ENCODE measurements around the gene DCTPP1.
"Not testable (repeated sequence)": the region's sequence is repeated elsewhere in the genome, so short reads cannot be mapped to it uniquely, and the experiment has no call there.

The DCTPP1 gene

DNA sequence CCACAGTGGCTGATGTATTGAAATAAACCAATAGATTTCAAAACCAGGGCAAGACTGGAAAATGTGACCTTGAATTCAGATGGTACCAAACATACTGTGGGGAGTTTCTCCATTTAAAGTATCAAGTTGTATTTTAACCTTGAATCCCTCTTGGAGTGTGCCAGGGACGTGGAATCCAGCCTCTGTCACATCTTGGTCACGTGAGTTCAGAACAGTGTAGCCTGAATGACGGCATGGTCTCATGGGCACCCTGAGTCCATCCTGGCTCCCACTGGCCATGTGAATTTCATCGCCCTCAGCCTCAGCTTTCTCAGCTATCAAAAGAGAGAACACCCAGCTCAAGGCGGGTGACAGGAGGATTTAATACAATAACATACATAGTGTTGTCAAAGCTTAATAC lies 15.7 kb downstream of the DCTPP1 start:
- DNase-seq (ENCODE audit: low read depth, low spot score), result no peak

DNA sequence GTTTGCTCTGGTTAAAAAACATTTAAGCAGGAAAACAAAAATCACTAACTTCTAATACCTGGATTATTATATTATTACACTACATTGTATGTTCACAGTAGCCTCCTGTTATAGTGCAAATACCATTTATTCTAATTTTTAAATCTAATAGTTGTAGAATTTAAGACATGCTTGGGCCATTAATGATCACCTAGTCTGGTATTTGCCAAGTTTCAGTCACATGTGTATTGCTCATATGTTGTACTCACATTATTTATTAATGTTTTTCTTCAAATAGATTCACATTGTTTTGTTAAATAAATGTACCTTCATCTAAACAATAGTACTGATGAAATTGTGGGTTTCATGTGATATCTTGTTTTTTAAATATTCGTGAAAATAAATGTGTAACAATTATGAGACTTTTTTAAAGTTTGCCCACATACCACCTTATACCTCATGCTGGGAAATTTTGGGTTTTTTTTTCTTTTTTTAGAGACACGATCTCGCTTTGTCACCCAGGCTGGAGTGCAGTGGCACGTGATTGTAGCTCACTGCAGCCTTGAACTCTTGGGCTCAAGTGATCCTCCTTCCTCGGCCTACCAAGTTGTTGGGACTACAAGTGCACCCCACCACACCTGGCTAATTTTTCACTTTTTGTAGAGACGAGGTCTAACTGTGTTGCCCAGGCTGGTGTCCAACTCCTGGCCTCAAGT lies 16.6 kb downstream of the DCTPP1 start:
- DNase-seq (ENCODE audit: low read depth, low spot score), result no peak

DNA sequence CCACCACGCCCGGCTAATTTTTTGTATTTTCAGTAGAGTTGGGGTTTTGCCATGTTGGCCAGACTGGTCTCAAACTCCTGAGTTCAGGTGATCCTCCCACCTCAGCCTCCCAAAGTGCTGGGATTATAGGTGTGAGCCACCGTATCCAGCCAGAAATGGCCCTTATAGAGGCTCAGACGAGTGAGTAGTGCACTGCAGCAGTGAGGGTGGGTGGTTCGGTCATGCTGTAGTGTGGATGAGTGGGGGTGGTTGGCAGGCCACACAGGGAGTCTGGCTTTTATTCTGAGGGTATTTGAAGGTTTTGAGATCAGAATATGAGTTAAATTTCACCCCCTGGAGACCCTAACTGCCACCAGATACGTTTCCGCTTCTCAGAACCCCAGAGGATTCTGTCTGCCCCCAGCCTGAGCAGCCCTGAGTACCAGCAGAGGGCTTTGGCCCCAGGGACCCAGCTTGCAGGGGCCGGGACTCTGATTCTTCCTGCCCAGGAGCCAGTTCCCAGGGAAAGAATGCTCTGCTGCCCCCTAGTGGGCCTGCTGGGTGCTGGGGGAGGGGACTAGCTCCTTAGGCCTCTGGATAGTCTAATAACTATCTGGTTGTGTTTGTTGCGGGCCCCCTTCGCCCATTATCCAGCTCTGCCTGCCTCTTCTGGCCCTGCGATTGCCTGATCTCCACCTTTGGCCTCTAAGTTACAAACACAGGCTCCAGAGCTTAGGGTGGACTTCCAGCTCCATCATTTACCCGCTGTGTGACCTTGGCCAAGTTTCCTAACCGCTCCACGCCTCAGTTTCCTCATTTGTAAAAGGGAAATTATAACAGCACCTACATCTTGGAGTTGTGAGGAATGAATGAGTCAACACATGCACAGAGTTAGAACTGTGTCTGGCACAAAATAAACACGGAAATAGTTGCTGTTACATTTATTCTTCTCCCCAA lies 20.4 kb downstream of the DCTPP1 start:
- peak; percentile 47 for DNase-seq (ENCODE audit: low read depth, low spot score)

DNA sequence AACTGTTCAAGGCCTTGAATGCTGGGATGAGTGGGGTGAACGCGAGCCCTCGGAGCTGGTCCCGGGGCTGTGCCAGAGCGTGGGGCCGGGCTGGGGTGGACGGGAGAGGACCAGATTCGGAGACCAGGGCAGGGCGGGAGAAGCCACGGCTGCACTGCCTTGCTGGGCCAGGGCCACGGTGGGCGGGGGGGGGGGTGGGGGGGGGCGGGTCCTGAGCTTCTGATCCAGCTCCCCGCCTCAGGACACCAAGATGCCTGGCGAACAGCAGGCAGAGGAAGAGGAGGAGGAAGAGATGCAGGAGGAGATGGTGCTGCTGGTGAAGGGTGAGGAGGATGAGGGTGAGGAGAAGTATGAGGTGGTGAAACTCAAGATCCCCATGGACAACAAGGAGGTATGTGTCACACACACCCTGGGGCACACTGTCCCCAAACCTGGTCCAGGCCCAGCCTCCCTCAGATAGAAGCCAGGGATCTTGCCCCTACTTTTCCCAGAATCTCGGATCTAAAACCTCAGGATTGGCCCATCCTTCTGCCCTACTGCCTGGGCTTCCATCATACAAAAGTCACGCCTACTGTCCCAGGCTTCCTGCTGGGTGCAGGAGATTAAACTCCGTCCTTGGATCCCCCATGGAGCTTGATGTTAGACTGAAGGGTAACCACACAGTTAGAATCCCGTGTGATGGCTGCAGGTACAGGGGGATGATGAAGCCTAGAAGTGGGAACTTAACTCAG lies 21.9 kb downstream of the DCTPP1 start:
- no peak for DNase-seq (ENCODE audit: low read depth, low spot score)

DNA sequence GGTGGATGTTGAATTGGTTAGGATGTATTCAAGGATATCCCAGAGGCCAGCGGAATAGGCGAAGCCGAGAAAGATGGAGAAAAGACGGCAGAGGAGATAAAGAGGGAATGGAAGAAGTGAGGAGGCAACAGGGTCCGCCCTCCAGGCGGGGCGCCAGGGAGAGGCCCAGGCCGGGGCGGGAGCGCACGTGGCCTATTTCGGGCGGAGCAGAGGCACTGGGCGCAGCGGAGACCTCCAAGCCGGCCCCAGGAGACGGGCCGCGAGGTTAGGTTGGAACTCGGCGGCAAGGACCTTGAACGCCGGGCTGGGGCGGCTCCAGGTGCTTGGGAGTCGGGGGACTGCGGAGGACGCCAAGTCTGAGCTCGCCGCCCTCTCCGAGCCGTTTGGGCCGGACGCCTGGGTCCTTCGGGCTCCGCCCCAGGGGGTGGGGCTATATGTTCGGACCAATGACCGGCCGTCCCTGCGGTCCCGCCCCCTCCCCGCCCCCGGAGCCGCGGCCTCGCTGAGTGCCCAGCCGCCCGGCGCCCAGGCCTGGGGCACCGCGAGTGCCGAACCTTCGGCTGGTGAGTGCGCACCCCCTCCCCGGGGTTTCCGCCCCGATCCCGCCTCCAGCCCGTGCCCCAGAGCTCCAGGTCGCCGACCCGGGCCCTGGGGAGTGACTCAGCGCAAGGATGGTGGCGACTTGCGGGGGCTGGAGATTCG lies 22.6 kb downstream of the DCTPP1 start, which contains the start of gene ZNF771:
TSS of gene ZNF771 (plus strand) at position 505 of the 702 bp plus-strand sequence. CDS start 448 bp downstream, outside the sequence.
- DNase-seq (ENCODE audit: low read depth, low spot score), result peak; percentile 47

DNA sequence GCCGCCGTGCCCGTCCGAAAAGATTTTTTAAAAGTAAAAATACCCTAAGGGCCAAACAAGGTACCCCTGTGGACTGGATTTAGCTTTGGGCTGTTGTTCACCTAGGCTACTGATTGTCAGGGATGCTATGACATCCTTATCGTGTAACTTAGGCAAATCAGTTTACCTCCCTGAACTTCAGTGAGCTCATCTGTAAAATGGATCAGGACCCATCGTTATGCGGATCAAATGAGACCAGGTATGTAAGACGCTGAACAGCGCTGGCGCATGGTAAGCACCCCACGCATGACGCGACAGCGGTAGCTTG lies 23.1 kb downstream of the DCTPP1 start:
- no peak for DNase-seq (ENCODE audit: low read depth, low spot score)

DNA sequence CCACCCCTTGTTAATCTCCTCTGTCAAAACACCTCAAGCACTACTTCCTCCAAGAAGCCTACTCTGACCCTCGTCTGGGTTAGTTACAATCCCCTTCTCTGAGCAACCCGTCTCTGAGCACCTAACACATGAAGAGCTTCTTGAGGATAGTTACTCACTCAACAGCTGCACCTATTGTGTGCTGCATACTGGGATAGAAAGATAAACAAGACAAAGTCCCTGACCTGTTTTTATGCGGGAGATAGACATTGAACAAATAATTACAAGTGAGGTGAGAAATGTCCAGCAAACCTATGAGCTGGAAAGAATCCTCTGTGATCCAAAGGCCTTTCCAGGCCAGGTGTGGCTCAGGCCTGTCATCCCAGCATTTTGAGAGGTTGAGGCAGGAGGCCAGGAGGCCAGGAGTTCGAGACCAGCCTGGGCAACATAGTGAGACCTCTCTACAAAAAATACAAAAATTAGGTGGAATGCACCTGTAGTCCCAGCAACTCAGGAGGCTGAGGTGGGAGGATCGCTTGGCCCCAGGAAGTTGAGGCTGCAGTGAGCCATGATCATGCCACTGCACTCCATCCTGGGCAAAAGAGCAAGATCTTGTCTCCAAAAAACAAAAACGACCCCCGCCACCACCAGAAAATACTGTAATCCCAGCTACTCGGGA lies 27.9 kb downstream of the DCTPP1 start:
- no peak for DNase-seq (ENCODE audit: low read depth, low spot score)

DNA sequence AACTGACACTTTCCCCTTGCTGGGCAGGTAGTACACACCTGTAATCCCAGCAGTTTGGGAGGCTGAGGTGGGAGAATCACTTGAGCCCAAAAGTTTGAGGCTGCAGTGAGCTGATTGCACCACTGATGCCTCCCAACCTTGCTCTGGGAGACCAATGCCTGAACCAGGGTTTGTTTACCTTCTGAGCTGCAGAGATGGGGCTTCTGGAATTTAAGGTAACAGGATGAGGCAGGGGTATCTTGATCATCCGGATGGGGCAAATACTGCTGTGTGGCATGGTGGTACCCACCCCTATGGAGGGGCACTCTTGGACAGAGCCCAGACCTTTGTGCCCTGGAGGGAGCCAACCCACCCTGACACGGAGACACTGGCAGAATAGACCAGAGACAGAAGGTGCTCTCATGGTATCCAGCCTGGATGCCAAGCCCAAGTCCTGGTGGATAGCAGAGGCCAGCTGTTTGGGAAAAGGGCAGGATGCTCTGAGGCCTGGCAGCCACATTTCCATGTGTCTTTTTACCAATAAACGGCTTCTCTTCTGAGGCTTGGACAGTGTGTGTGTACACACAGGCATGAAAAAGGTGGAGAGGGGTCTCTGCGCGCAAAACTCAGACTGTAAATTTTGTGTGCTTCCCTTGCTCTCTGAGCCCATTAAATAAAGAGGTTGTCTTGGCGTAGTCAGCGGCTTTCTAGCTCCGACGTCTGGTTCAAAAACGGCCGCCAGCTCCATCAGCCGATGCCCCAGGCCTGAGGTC lies 30.2 kb downstream of the DCTPP1 start:
- DNase-seq (ENCODE audit: low read depth, low spot score), result no peak

DNA sequence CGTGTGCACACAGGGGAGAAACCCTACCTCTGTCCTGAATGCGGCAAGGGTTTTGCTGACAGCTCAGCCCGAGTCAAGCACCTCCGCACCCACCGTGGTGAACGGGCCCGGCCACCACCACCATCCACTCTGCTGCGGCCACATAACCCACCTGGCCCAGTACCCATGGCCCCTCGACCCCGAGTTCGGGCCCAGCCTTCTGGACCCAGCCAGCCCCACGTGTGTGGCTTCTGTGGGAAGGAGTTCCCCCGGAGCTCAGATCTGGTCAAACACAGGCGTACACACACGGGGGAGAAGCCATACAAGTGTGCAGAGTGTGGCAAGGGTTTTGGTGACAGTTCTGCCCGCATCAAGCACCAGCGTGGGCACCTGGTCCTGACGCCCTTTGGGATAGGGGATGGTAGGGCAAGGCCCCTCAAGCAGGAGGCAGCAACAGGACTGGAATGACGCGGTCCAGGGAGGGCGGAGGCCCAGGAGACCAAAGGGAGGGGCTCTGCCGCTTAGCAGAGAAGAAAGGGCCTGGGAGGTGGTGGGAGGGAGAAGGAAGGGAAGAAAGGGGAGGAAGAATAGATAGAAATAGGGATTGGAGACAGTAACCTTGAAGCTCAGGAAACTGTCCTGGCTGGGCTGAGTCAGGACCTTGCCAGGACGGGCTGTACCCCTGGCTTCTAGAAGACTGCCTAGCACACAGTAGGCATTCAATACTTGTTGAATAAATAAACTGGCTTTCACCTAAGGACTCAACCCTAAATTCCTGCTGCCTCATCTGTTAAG lies 31.0 kb downstream of the DCTPP1 start:
- no peak for DNase-seq (ENCODE audit: low read depth, low spot score)

DNA sequence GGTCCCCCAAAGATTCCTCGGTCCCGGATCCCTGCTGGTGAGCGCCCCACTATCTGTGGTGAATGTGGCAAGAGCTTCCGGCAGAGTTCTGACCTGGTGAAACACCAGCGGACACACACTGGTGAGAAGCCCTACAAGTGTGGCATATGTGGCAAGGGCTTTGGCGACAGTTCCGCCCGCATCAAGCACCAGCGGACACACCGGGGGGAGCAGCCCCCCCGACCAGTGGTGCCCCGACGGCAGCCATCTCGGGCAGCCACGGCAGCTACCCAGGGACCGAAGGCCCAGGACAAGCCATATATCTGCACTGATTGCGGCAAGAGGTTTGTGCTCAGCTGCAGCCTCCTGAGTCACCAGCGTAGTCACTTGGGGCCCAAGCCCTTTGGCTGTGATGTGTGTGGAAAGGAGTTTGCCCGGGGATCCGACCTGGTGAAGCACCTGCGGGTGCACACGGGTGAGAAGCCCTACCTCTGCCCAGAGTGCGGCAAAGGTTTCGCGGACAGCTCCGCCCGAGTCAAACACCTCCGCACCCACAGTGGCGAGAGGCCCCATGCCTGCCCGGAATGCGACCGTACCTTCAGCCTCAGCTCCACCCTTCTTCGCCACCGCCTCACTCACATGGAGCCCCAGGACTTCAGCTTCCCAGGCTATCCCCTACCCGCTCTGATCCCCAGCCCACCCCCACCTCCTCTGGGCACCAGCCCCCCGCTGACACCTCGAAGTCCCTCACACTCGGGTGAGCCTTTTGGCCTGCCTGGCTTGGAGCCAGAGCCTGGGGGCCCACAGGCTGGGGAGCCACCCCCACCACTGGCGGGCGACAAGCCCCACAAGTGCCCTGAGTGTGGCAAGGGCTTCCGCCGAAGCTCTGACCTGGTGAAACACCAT lies 31.8 kb downstream of the DCTPP1 start:
- no peak for DNase-seq (ENCODE audit: low read depth, low spot score)

DNA sequence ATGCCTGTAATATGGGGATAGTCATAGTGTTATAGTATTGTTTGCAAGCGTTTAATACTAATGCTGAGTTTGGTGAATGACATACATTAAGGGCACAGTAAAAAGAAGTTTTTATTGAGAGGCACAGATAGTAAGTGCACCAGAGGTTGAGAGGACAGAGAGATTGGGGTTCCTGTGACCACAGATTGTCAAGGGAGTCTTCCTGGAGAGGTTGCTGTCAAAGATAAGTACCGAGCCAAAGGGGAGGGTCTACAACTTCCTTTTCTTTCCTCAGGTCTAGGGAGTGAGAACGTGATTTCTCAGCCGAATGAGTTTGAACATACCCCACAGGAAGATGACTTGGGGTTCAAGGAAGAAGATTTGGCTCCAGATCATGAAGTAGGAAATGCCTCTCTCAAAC lies 32.8 kb downstream of the DCTPP1 start:
- no peak for DNase-seq (ENCODE audit: low read depth, low spot score)

DNA sequence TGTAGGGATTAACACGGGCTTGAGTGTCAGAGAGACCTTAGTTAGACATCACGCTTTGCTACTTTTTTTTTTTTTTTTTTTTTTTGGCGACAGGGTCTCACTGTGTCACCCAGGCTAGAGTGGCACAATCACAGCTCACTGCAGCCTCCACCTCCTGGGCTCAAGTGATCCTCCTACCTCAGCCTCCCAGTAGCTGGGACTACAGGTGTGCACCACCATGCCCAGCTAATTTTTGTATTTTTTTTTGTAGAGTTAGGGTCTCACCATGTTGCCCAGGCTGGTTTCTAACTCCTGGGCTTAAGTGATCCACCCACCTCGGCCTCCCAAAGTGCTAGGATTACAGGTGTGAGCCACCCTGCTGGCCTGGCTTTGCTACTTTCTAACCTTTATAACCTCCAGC lies 33.2 kb downstream of the DCTPP1 start:
- not testable (repeated sequence) for DNase-seq (ENCODE audit: low read depth, low spot score)

DNA sequence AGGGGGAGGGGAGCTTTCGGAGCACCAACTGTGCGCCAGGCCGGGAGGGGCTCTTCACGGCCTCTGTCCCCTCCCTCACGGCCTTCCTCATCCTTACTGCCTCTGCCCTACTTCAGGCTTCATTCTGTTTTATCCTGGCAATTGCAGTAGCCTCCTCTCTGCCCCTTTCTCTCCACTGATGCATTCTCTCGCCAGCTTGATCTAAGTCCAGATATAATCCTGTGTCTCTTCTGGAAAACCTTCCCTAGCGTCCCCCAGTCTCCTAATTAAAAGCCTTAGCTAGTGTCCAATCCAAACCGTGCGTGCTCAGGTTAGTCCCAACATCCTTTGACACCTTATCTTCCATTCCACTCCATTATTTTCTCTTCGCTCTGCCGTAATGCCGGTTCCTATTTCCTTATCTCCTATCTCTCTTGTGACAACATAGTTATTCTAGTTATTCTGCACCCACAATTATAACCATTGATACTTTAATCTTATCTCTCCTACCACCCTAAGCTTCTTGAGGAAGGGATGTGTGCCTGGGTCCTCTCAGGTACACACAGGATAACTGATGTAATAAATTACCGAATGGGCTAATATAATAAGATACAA lies 33.7 kb downstream of the DCTPP1 start:
- DNase-seq (ENCODE audit: low read depth, low spot score), result no peak

DNA sequence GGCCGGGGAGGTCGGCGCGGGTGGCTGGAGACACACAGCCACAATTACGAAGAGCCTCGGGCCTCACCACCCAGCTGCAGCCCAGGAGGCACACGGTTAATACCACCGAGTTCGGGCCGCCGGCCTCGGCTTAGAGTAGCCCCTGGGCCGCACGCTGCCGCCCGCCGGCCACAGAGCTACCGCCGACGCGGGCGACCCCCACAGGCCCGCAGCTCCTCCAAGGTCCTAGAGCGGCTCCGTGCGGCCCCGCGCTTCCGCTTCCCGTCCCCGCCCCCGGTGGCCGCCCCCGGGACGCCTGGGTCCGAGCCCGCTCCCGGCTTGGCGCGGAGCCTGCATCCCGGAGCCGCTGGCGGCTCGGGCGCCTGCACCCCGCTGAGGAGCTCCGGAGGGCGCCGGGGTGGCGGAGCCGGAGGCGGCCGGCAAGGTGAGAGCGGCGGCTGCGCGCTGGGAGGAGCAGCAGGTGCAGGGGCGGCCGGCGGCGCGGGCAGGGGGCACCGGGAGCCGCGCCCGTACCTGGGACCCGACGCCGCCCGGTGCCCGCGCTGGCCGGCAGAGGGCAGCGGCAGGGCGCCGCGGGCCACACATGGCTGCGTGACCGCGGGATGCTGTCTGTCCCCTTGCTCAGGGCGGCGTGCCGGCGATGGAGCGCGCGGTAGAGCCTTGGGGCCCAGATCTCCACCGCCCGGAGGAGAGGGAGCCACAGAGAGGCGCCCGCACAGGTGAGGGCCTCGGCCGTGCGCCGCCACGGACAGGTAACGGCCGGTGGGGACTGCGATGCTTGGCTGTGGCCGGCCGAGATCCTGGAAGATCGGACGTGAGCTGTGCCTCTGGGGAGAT lies 34.5 kb downstream of the DCTPP1 start, which contains the start of gene ZNF48:
TSS of gene ZNF48 (plus strand) at position 266 of the 837 bp plus-strand sequence. CDS start at position 641, 375 bp downstream.
- DNase-seq (ENCODE audit: low read depth, low spot score), result no peak

DNA sequence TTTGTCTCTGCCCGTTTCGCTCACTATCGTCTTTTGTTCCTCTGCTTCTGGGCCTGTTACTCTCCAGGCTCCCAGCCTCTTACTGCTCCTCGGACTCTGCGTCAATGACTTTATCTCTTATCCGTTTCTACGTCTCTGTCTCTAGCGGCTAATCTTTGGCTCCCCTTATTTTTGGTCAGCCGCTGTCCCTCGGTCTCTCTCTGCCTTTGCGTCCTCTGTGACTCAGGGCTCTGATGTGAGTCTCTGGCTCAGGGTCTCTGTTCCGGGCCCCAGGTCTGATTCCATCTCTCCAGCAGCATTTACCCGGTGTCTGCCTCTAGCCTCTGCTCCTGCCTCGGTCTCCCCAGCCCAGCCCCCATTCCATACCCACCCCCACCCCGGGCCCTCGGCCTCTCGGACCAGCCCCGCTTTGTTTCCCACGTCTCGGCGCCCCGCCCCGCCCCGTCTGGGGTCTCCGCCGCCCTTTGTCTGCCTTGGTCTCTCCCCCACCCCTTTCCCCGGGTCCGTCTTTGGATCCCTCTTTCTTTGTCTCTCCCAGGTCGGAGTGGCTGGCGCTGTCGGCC lies 35.2 kb downstream of the DCTPP1 start:
- DNase-seq (ENCODE audit: low read depth, low spot score), result no peak

DNA sequence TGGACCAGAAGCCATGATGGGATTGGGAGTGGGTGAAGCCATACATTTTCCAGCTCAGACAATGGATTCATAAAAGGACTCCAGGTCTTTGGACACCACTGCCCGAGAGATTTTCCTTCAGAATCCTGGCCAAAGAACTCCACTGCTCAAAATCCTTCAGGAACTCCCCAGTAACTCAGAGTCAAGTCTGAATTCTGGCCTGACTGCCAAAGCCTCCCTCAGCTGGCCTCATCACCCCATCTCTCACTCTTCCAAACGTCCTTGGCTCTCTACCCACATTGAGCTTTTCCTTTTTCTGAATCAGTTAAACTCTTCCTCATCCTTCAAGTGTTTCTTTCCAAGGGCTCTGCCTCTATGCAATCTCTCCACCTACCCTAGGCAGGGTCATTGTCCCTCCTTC lies 46.3 kb downstream of the DCTPP1 start:
- no peak for DNase-seq (ENCODE audit: low read depth, low spot score)
